ENCODE results near the gene HOXA3.

Gene HOXA3

GRCh38 chr7:27161214-27161720 lies 8.9 kb upstream of the HOXA3 start:
- peak; percentile 83 for DNase-seq (ENCODE audit: low read depth)
- peak overlapping the region; percentile 69 for H3K4me3 ChIP-seq (ENCODE audit: low read depth, low read length)
- TF ChIP-seq MYC (IDR thresholded peaks at IDR 0.05; ENCODE audit: low read depth, low read length) (no peak), CTCF (IDR thresholded peaks at IDR 0.05; ENCODE audit: low read depth, low read length) (no peak), MAX (IDR thresholded peaks at IDR 0.05; ENCODE audit: low read depth, low read length) (no peak), POLR2A (IDR thresholded peaks at IDR 0.05; ENCODE audit: extremely low read depth, insufficient read length) (no peak)

GRCh38 chr7:27160546-27161213 lies 8.3 kb upstream of the HOXA3 start:
- TF ChIP-seq MAX (IDR thresholded peaks at IDR 0.05; ENCODE audit: low read depth, low read length) (peak; percentile 61), CTCF (IDR thresholded peaks at IDR 0.05; ENCODE audit: low read depth, low read length) (peak; percentile 93), POLR2A (IDR thresholded peaks at IDR 0.05; ENCODE audit: extremely low read depth, insufficient read length) (no peak), MYC (IDR thresholded peaks at IDR 0.05; ENCODE audit: low read depth, low read length) (peak; percentile 78; the same call in 1 of the 2 replicates)
- DNase-seq (ENCODE audit: low read depth), result peak; percentile 96
- H3K4me3 ChIP-seq (ENCODE audit: low read depth, low read length), result peak overlapping the region; percentile 69

GRCh38 chr7:27160145-27160545 lies 7.8 kb upstream of the HOXA3 start:
- DNase-seq (ENCODE audit: low read depth), result no peak
- H3K4me3 ChIP-seq (ENCODE audit: low read depth, low read length), result no peak overlapping the region
- TF ChIP-seq POLR2A (IDR thresholded peaks at IDR 0.05; ENCODE audit: extremely low read depth, insufficient read length) (no peak), MYC (IDR thresholded peaks at IDR 0.05; ENCODE audit: low read depth, low read length) (no peak), MAX (IDR thresholded peaks at IDR 0.05; ENCODE audit: low read depth, low read length) (no peak), CTCF (IDR thresholded peaks at IDR 0.05; ENCODE audit: low read depth, low read length) (no peak)

- TF ChIP-seq POLR2A (IDR thresholded peaks at IDR 0.05; ENCODE audit: extremely low read depth, insufficient read length) (no peak), MAX (IDR thresholded peaks at IDR 0.05; ENCODE audit: low read depth, low read length) (no peak), MYC (IDR thresholded peaks at IDR 0.05; ENCODE audit: low read depth, low read length) (no peak), CTCF (IDR thresholded peaks at IDR 0.05; ENCODE audit: low read depth, low read length) (no peak)
- H3K4me3 ChIP-seq (ENCODE audit: low read depth, low read length), result no peak overlapping the region
- no peak for DNase-seq (ENCODE audit: low read depth)
These were observed 7.1 kb upstream of the HOXA3 start for GRCh38 chr7:27159266-27160144.

- TF ChIP-seq MYC (IDR thresholded peaks at IDR 0.05; ENCODE audit: low read depth, low read length), result no peak
- no peak for TF ChIP-seq MAX (IDR thresholded peaks at IDR 0.05; ENCODE audit: low read depth, low read length)
- TF ChIP-seq CTCF (IDR thresholded peaks at IDR 0.05; ENCODE audit: low read depth, low read length), result no peak
- no peak for TF ChIP-seq POLR2A (IDR thresholded peaks at IDR 0.05; ENCODE audit: extremely low read depth, insufficient read length)
- DNase-seq (ENCODE audit: low read depth), result no peak
These were observed 6.3 kb upstream of the HOXA3 start for GRCh38 chr7:27158436-27159265.

More at GRCh38 chr7:27158436-27159265, 6.3 kb upstream of the HOXA3 start:
- H3K4me3 ChIP-seq (ENCODE audit: low read depth, low read length), result no peak overlapping the region

Measured in NB4 (cell line).